ENCODE data around the gene GOLGA8B.

- TF ChIP-seq CTCF (IDR thresholded peaks at IDR 0.05; ENCODE audit: poor library complexity): no peak
- TF ChIP-seq EZH2phosphoT487 (IDR thresholded peaks at IDR 0.05; ENCODE audit: low read depth, severe bottlenecking, unreplicated experiment): no peak
- TF ChIP-seq EZH2 (IDR thresholded peaks at IDR 0.05; ENCODE audit: borderline replicate concordance): no peak
Observed at GRCh38 chr15:34597316-34597715, 13.9 kb upstream of the GOLGA8B start.
